ENCODE results near the gene TTC7B.

DNA sequence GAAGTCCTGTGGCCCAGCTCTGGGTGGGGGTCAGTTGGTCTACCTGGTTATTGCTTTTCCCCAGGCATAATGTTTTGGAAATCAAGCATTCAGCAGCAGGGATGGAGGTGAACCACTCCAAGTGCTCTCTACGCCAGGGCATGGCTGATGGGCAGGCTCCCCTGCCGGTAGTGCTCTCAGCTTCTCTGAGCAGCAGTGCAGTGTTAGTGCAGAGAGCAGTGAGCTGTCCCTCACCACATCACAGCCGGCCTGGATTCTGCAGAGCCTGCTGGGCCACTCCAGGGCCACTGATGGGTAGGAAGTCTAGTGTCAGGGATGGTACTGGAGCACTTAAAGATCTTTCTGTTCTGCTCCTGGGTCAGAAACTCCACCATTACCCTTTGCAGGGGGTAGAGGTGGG, 268.3 kb downstream of the TTC7B start:
- TF ChIP-seq POLR2A (IDR thresholded peaks at IDR 0.05; ENCODE audit: borderline replicate concordance, extremely low read depth, insufficient read depth, insufficient read length) = no peak
- TF ChIP-seq, protein P1, sequence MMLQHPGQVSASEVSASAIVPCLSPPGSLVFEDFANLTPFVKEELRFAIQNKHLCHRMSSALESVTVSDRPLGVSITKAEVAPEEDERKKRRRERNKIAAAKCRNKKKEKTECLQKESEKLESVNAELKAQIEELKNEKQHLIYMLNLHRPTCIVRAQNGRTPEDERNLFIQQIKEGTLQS (IDR thresholded peaks at IDR 0.05) = no peak
- TF ChIP-seq, protein P2, sequence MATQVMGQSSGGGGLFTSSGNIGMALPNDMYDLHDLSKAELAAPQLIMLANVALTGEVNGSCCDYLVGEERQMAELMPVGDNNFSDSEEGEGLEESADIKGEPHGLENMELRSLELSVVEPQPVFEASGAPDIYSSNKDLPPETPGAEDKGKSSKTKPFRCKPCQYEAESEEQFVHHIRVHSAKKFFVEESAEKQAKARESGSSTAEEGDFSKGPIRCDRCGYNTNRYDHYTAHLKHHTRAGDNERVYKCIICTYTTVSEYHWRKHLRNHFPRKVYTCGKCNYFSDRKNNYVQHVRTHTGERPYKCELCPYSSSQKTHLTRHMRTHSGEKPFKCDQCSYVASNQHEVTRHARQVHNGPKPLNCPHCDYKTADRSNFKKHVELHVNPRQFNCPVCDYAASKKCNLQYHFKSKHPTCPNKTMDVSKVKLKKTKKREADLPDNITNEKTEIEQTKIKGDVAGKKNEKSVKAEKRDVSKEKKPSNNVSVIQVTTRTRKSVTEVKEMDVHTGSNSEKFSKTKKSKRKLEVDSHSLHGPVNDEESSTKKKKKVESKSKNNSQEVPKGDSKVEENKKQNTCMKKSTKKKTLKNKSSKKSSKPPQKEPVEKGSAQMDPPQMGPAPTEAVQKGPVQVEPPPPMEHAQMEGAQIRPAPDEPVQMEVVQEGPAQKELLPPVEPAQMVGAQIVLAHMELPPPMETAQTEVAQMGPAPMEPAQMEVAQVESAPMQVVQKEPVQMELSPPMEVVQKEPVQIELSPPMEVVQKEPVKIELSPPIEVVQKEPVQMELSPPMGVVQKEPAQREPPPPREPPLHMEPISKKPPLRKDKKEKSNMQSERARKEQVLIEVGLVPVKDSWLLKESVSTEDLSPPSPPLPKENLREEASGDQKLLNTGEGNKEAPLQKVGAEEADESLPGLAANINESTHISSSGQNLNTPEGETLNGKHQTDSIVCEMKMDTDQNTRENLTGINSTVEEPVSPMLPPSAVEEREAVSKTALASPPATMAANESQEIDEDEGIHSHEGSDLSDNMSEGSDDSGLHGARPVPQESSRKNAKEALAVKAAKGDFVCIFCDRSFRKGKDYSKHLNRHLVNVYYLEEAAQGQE (IDR thresholded peaks at IDR 0.05; ENCODE audit: low read depth) = no peak
- TF ChIP-seq, protein P3, sequence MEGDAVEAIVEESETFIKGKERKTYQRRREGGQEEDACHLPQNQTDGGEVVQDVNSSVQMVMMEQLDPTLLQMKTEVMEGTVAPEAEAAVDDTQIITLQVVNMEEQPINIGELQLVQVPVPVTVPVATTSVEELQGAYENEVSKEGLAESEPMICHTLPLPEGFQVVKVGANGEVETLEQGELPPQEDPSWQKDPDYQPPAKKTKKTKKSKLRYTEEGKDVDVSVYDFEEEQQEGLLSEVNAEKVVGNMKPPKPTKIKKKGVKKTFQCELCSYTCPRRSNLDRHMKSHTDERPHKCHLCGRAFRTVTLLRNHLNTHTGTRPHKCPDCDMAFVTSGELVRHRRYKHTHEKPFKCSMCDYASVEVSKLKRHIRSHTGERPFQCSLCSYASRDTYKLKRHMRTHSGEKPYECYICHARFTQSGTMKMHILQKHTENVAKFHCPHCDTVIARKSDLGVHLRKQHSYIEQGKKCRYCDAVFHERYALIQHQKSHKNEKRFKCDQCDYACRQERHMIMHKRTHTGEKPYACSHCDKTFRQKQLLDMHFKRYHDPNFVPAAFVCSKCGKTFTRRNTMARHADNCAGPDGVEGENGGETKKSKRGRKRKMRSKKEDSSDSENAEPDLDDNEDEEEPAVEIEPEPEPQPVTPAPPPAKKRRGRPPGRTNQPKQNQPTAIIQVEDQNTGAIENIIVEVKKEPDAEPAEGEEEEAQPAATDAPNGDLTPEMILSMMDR (IDR thresholded peaks at IDR 0.05 in 2 of 3, conservative IDR thresholded peaks at IDR 0.05 in 1 of 3; ENCODE audit: borderline replicate concordance in 1 of 3, insufficient read depth in 1 of 3, low read depth in 2 of 3, low read length in 2 of 3) = no peak
- TF ChIP-seq SP1 (IDR thresholded peaks at IDR 0.05; ENCODE audit: low read depth) = no peak
